Measurements from ENCODE around the gene MEIS1. TPM values are rescaled to one million over a fixed set of nuclear protein-coding genes. Genes with fewer than 3 reads are reported as not detected.

Gene MEIS1
- total and polyA plus RNA-seq, 2 of the 8 experiments (the other 6 are each of a cell fraction or from before 2014, with no cell fraction given): 0.17 to 1.2 TPM

GRCh38 chr2:66452917-66453316 lies 18.0 kb downstream of the MEIS1 start:
- H3K23ac ChIP-seq (ENCODE audit: insufficient read length): no peak overlapping the region
- H3K4me3 ChIP-seq (ENCODE audit: extremely low read depth in 1 of 4, insufficient read depth in 2 of 4, low read depth in 3 of 4, low read length in 4 of 4): no peak overlapping the region
- H2BK5ac ChIP-seq (ENCODE audit: low read depth, low read length): no peak overlapping the region
- H3K27me3 ChIP-seq (replicated peaks in 1 of 4; ENCODE audit: control insufficient read depth in 3 of 4, extremely low read depth in 1 of 4, insufficient read depth in 3 of 4, low read length in 3 of 4): peaks cover 0 to under 1% (median 0%) of the 10 kb centered on the region in 4 experiments; a peak in 1 of 7 replicates
- H3K4me2 ChIP-seq (ENCODE audit: insufficient read depth in 1 of 2, low read depth in 2 of 2, low read length in 2 of 2): no peak overlapping the region
- H3K9me3 ChIP-seq (ENCODE audit: insufficient read depth in 2 of 2, low read depth in 1 of 2, low read length in 1 of 2): no peaks in the 10 kb centered on the region
- H3K18ac ChIP-seq (ENCODE audit: extremely low read depth, low read length): no peak overlapping the region
- no peak overlapping the region for H3K4ac ChIP-seq (replicated peaks; ENCODE audit: insufficient read length, low read depth, low read length)
- no peak overlapping the region for H2BK12ac ChIP-seq (ENCODE audit: low read depth, low read length)
- H3K4me1 ChIP-seq (replicated peaks in 1 of 4; ENCODE audit: control insufficient read depth in 3 of 4, insufficient read depth in 4 of 4, low read length in 3 of 4): no peaks in the 10 kb centered on the region
- no peak for DNase-seq (ENCODE audit: low read depth in 1 of 2, low spot score in 2 of 2)
- no peak for FAIRE-seq
- H2BK15ac ChIP-seq (ENCODE audit: low read length): no peak overlapping the region
- no peaks in the 10 kb centered on the region for H3K36me3 ChIP-seq (ENCODE audit: control insufficient read depth in 2 of 4, insufficient read depth in 4 of 4, low read length in 3 of 4)
- H2AK5ac ChIP-seq (ENCODE audit: low read depth, low read length): no peak overlapping the region
- no peaks in the 10 kb centered on the region for H3K23me2 ChIP-seq (ENCODE audit: low read depth, low read length)
- TF ChIP-seq TEAD4 (IDR thresholded peaks at IDR 0.05; ENCODE audit: low read depth, low read length): no peak
- peak; percentile 56; the same call in 1 of the 2 replicates for TF ChIP-seq CEBPB (IDR thresholded peaks at IDR 0.05; ENCODE audit: low read depth, low read length)
- TF ChIP-seq CHD2 (IDR thresholded peaks at IDR 0.05; ENCODE audit: low read length): no peak
- no peak overlapping the region for H4K8ac ChIP-seq (ENCODE audit: extremely low read depth, insufficient read depth, low read length)
- ChIA-PET CTCF (ENCODE audit: partially characterized antibody) (interaction anchor here (0.7 kb wide), 1 partner anchor 24 kb away, joined by 3 read pairs; no protein-coding TSS in a partner anchor), POLR2A (ENCODE audit: partially characterized antibody) (no interaction called here)
- H3K56ac ChIP-seq (replicated peaks; ENCODE audit: insufficient read length, low read depth, low read length): no peak overlapping the region
- no peaks in the 10 kb centered on the region for H4K20me1 ChIP-seq (replicated peaks in 1 of 2; ENCODE audit: control insufficient read depth in 1 of 2, insufficient read depth in 2 of 2, low read length in 2 of 2)
- H2BK20ac ChIP-seq (ENCODE audit: low read length): no peak overlapping the region
- H3K79me1 ChIP-seq (ENCODE audit: low read depth, low read length): no peaks in the 10 kb centered on the region
- no peak overlapping the region for H3K14ac ChIP-seq (ENCODE audit: insufficient read length)
- H3K79me2 ChIP-seq (ENCODE audit: control insufficient read depth in 1 of 2, insufficient read depth in 2 of 2, low read length in 2 of 2): no peaks in the 10 kb centered on the region
- H4K91ac ChIP-seq (replicated peaks; ENCODE audit: insufficient read length, low read length): no peak overlapping the region
- H2AFZ ChIP-seq (ENCODE audit: low read length): no peak overlapping the region
- H4K5ac ChIP-seq (ENCODE audit: insufficient read length, low read depth, low read length): no peak overlapping the region
- H3K27ac ChIP-seq (ENCODE audit: low read depth, low read length): no peak overlapping the region
- 91% methylated on average over 2 of the region's 2 CpGs; no CpG with 5 or more reads in 1 of the 2 experiments for WGBS, 2 experiments (ENCODE audit: extremely low coverage in 1 of 2, insufficient coverage in 1 of 2, insufficient read length in 1 of 2, insufficient replicate concordance in 2 of 2, low coverage in 1 of 2, low lambda C conversion rate in 2 of 2, missing lambda C conversion rate in 1 of 2)
- no peak overlapping the region for H3K9ac ChIP-seq (replicated peaks in 1 of 4; ENCODE audit: extremely low read depth in 1 of 4, low read depth in 3 of 4, low read length in 3 of 4)
- H2BK120ac ChIP-seq (replicated peaks; ENCODE audit: low read depth, low read length): no peak overlapping the region

Measured in H1 (cell line).